HepG2 (cell line): ENCODE results near the gene ANKRD2. TPM values are rescaled to one million over a fixed set of nuclear protein-coding genes. Genes with fewer than 3 reads are reported as not detected.
A peak's percentile ranks its signal among the peaks of the same experiment; 100 is the strongest.

Experiments used
- ARHGAP35 ChIP-seq: sonication (generic); formaldehyde crosslinking; IDR thresholded peaks from 2 replicates; pipeline ENCODE4 v1.9.0; 2022; ENCODE audit warnings: mild to moderate bottlenecking, inconsistent platforms, moderate library complexity, missing genetic modification reagents, borderline replicate concordance
- ARNT ChIP-seq: fragments of 450-650 bp; IDR thresholded peaks from 2 replicates; pipeline ENCODE4 v1.6.1; 2017
- ATF1 ChIP-seq: IDR thresholded peaks from 2 replicates; pipeline ENCODE4 v1.6.1; 2016; ENCODE audit warnings: mild to moderate bottlenecking, control low read depth
- ELF1 ChIP-seq: sonication (generic); formaldehyde crosslinking; IDR thresholded peaks from 2 replicates; pipeline ENCODE4 v1.4.0; 2020; ENCODE audit warnings: missing genetic modification reagents
- FLYWCH1 ChIP-seq: sonication (generic); formaldehyde crosslinking; IDR thresholded peaks from 2 replicates; pipeline ENCODE4 v1.8.1; 2023; ENCODE audit warnings: mild to moderate bottlenecking, missing genetic modification reagents
- HCFC1 ChIP-seq: fragments of 150-350 bp; IDR thresholded peaks from 2 replicates; pipeline ENCODE4 v1.6.1; 2014; ENCODE audit warnings: low read depth, low read length
- MTA3 ChIP-seq: sonication (generic); formaldehyde crosslinking; IDR thresholded peaks from 2 replicates; pipeline ENCODE4 v1.4.0; 2020; ENCODE audit warnings: missing genetic modification reagents
- NR2F6 ChIP-seq, 2 experiments: IDR thresholded peaks; 2 replicates each; pipeline ENCODE4 v1.6.1; 2016; ENCODE audit warnings: antibody characterized with exemption in 1 of 2, mild to moderate bottlenecking in 1 of 2
- PHF21A ChIP-seq: sonication (generic); formaldehyde crosslinking; IDR thresholded peaks from 2 replicates; pipeline ENCODE4 v1.5.0; 2020; ENCODE audit warnings: mild to moderate bottlenecking, missing genetic modification reagents
- SMAD3 ChIP-seq: sonication (generic); formaldehyde crosslinking; IDR thresholded peaks from 2 replicates; pipeline ENCODE4 v1.4.0; 2020; ENCODE audit warnings: missing genetic modification reagents
- SP140L ChIP-seq: sonication (generic); formaldehyde crosslinking; IDR thresholded peaks from 2 replicates; pipeline ENCODE4 v1.4.0; 2020; ENCODE audit warnings: missing genetic modification reagents, borderline replicate concordance
- SRF ChIP-seq: IDR thresholded peaks from 2 replicates; pipeline ENCODE4 v1.6.1; 2011; ENCODE audit warnings: mild to moderate bottlenecking, low read depth, low read length, moderate library complexity
- ZKSCAN1 ChIP-seq: fragments of 150-350 bp; IDR thresholded peaks from 2 replicates; pipeline ENCODE4 v1.6.1; 2014; ENCODE audit warnings: low read length
- ZNF24 ChIP-seq: fragments of 450-650 bp; IDR thresholded peaks from 2 replicates; pipeline ENCODE4 v1.6.1; 2017; ENCODE audit warnings: antibody characterized with exemption, mild to moderate bottlenecking
- ZNF350 ChIP-seq: sonication (generic); formaldehyde crosslinking; IDR thresholded peaks from 2 replicates; pipeline ENCODE4 v1.4.0; 2020; ENCODE audit warnings: mild to moderate bottlenecking, low read depth, missing genetic modification reagents, borderline replicate concordance
- ZNF569 ChIP-seq: sonication (generic); formaldehyde crosslinking; IDR thresholded peaks from 2 replicates; pipeline ENCODE4 v1.5.0; 2020; ENCODE audit warnings: mild to moderate bottlenecking, missing genetic modification reagents, moderate library complexity, borderline replicate concordance
- ZNF7 ChIP-seq: IDR thresholded peaks from 2 replicates; pipeline ENCODE4 v1.6.1; 2016; ENCODE audit warnings: missing biosample characterization, missing genetic modification reagents
- ZNF776 ChIP-seq: sonication (generic); formaldehyde crosslinking; IDR thresholded peaks from 2 replicates; pipeline ENCODE4 v1.4.0; 2020; ENCODE audit warnings: mild to moderate bottlenecking, missing genetic modification reagents
- polyA plus RNA-seq, 8 experiments: library from polyadenylated mRNA; depleted of rRNA in 3 of 8; stranded (reverse) in 7 of 8; unstranded in 1 of 8; fragments of >200 nt; fragmentation: Illumina TruSeq in 4 of 8; extraction: Trizol in 4 of 8; gene quantifications; 2 replicates each; pipeline versions ENCODE4 v1.2.1 to v1.2.3, GENCODE V29; 2011 to 2016; ENCODE audit warnings: low read depth in 4 of 8, missing spikeins in 1 of 8, mixed read lengths in 1 of 8; ENCODE audit not compliant: insufficient read depth in 1 of 8
- total RNA-seq, 5 experiments: library from RNA; depleted of rRNA; stranded (reverse); fragments of >200 nt; fragmentation: Illumina TruSeq; extraction: Trizol; gene quantifications; 2 replicates each; pipeline ENCODE4 v1.2.3, GENCODE V29; 2016; ENCODE audit warnings: low read depth in 1 of 5
- TF ChIP-seq, protein P1 (sequence below): sonication (generic); formaldehyde crosslinking; IDR thresholded peaks from 2 replicates; pipeline ENCODE4 v1.4.0; 2020; ENCODE audit warnings: mild to moderate bottlenecking, missing genetic modification reagents, borderline replicate concordance
- TF ChIP-seq, protein P2 (sequence below): sonication (generic); formaldehyde crosslinking; IDR thresholded peaks from 2 replicates; pipeline ENCODE4 v1.5.0; 2020; ENCODE audit warnings: mild to moderate bottlenecking, missing genetic modification reagents, borderline replicate concordance
- TF ChIP-seq, protein P3 (sequence below): IDR thresholded peaks from 2 replicates; pipeline ENCODE4 v1.6.1; 2012; ENCODE audit warnings: low read depth, low read length, improper control_type of control experiment
- TF ChIP-seq, protein P4 (sequence below): sonication (generic); formaldehyde crosslinking; IDR thresholded peaks from 2 replicates; pipeline ENCODE4 v1.4.0; 2020; ENCODE audit warnings: missing genetic modification reagents; ENCODE audit errors: not compliant biosample characterization
- TF ChIP-seq, protein P5 (sequence below): IDR thresholded peaks from 2 replicates; pipeline ENCODE4 v1.6.1; 2018; ENCODE audit warnings: missing genetic modification reagents, mild to moderate bottlenecking, missing compliant biosample characterization

The ANKRD2 gene
- total and polyA plus RNA-seq, 2 of the 13 experiments (the other 11 are each of a cell fraction or from before 2014, with no cell fraction given), result not detected

DNA sequence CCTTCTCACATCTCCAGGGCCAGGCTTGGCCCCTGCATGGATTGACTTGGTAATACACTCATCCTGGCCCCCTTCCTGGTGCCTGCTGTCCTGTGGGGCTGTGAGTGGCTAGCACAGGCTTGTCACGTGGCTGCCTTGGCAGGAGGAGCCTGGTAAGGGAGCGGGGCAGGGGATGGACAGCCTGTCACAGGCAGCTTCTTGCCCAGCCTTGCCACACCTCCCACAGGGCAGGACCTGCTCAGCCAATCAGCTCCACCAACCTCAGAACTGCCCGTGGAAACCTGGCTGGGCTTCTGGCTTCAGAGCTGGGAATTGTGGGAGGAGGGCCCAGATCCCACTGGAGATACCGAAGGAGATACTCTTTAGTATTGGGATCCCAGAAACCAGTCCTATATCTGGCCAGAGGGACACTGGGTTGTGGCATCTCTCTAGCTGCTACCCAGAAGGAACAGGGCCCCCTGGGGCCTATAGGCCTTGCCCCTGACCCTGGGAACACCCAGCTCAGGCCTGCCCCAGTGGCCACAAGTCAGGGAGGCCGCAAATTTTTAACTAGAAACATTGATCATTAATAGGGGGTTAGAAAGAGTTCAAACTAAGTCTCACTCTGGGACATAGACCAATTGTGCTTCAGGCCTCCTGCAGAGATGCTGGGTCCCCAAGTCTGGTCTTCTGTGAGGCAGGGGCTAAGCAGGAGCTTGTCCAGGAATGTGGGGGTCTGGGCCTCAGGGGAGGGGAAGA, 11.7 kb downstream of the ANKRD2 start, which contains the start of gene HOGA1 (continued):
- TF ChIP-seq ZNF24 (no peak), ZKSCAN1 (no peak), ZNF7 (no peak), SRF (no peak; the same call in 1 of the 2 replicates), PHF21A (CRISPR knock-in tag) (peak; percentile 50; the same call in 1 of the 2 replicates), SP140L (no peak), HCFC1 (no peak; the same call in 1 of the 2 replicates), ATF1 (no peak), NR2F6 (IDR thresholded peaks at IDR 0.05) (0 out of 2 replicates have a peak, but pooled peaks have one; percentile 18), NR2F6 (CRISPR knock-in tag; IDR thresholded peaks at IDR 0.05) (no peak), FLYWCH1 (CRISPR knock-in tag) (no peak), ZNF776 (CRISPR knock-in tag) (no peak), ARHGAP35 (CRISPR knock-in tag) (no peak), ARNT (no peak), ZNF350 (peak; percentile 34; the same call in 1 of the 2 replicates), MTA3 (CRISPR knock-in tag) (no peak), ZNF569 (CRISPR knock-in tag) (no peak), ELF1 (CRISPR knock-in tag) (peak; percentile 71), SMAD3 (CRISPR knock-in tag) (0 out of 2 replicates have a peak, but pooled peaks have one; percentile 43)
- TF ChIP-seq, protein P1, sequence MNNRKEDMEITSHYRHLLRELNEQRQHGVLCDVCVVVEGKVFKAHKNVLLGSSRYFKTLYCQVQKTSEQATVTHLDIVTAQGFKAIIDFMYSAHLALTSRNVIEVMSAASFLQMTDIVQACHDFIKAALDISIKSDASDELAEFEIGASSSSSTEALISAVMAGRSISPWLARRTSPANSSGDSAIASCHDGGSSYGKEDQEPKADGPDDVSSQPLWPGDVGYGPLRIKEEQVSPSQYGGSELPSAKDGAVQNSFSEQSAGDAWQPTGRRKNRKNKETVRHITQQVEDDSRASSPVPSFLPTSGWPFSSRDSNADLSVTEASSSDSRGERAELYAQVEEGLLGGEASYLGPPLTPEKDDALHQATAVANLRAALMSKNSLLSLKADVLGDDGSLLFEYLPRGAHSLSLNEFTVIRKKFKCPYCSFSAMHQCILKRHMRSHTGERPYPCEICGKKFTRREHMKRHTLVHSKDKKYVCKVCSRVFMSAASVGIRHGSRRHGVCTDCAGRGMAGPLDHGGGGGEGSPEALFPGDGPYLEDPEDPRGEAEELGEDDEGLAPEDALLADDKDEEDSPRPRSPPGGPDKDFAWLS (CRISPR knock-in tag), result no peak
- TF ChIP-seq, protein P2, sequence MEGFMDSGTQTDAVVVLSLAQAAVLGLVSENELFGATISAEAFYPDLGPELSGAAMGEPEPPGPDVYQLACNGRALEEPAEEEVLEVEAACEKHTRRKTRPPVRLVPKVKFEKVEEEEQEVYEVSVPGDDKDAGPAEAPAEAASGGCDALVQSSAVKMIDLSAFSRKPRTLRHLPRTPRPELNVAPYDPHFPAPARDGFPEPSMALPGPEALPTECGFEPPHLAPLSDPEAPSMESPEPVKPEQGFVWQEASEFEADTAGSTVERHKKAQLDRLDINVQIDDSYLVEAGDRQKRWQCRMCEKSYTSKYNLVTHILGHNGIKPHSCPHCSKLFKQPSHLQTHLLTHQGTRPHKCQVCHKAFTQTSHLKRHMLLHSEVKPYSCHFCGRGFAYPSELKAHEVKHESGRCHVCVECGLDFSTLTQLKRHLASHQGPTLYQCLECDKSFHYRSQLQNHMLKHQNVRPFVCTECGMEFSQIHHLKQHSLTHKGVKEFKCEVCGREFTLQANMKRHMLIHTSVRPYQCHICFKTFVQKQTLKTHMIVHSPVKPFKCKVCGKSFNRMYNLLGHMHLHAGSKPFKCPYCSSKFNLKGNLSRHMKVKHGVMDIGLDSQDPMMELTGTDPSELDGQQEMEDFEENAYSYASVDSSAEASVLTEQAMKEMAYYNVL (CRISPR knock-in tag), result no peak
- TF ChIP-seq, protein P3, sequence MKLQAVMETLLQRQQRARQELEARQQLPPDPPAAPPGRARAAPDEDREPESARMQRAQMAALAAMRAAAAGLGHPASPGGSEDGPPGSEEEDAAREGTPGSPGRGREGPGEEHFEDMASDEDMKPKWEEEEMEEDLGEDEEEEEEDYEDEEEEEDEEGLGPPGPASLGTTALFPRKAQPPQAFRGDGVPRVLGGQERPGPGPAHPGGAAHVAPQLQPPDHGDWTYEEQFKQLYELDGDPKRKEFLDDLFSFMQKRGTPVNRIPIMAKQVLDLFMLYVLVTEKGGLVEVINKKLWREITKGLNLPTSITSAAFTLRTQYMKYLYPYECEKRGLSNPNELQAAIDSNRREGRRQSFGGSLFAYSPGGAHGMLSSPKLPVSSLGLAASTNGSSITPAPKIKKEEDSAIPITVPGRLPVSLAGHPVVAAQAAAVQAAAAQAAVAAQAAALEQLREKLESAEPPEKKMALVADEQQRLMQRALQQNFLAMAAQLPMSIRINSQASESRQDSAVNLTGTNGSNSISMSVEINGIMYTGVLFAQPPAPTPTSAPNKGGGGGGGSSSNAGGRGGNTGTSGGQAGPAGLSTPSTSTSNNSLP, result no peak
- TF ChIP-seq, protein P4, sequence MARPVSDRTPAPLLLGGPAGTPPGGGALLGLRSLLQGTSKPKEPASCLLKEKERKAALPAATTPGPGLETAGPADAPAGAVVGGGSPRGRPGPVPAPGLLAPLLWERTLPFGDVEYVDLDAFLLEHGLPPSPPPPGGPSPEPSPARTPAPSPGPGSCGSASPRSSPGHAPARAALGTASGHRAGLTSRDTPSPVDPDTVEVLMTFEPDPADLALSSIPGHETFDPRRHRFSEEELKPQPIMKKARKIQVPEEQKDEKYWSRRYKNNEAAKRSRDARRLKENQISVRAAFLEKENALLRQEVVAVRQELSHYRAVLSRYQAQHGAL, result no peak
- TF ChIP-seq, protein P5, sequence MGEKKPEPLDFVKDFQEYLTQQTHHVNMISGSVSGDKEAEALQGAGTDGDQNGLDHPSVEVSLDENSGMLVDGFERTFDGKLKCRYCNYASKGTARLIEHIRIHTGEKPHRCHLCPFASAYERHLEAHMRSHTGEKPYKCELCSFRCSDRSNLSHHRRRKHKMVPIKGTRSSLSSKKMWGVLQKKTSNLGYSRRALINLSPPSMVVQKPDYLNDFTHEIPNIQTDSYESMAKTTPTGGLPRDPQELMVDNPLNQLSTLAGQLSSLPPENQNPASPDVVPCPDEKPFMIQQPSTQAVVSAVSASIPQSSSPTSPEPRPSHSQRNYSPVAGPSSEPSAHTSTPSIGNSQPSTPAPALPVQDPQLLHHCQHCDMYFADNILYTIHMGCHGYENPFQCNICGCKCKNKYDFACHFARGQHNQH (CRISPR knock-in tag), result peak; percentile 43; the same call in 1 of the 2 replicates
